GM20431 (cell line): Measurements from ENCODE around the gene PLCH1.

Experiments
- in situ Hi-C: fragments of 300-500 bp; cut with MseI, MboI; formaldehyde crosslinking; loops from one replicate; pipeline ENCODE4 v1.15.0; 2020; ENCODE audit warnings: low sequenced_read_pairs; ENCODE audit not compliant: unreplicated experiment

The PLCH1 gene

GRCh38 chr3:155512175-155512866, 232.6 kb downstream of the PLCH1 start:
- in situ Hi-C loops: no loop called here

DNA sequence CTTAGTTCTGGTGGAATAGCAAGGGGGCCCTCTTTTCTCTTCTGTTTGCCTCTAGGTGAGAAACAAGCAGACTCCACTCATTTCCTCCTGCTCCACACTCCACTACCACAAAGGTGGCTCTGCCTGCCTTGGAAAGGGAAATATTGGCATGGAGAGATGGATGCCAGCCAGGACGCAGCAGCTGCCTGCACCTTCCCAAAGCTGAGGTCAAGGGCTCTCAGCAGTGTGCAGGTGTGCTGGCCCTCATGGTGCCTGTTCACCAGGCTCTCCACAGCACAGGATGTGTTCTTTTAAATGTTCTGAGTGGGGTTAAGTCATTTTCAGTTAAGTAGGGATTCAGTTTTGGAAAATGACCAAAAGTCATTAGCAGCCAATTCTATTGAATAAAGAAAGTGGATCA, 240.2 kb downstream of the PLCH1 start:
- in situ Hi-C loops: no loop called here

- in situ Hi-C loops: no loop called here
These were observed 242.2 kb downstream of the PLCH1 start for GRCh38 chr3:155502630-155503029.

- in situ Hi-C loops: no loop called here
These were observed 244.6 kb downstream of the PLCH1 start for GRCh38 chr3:155500194-155500818.

DNA sequence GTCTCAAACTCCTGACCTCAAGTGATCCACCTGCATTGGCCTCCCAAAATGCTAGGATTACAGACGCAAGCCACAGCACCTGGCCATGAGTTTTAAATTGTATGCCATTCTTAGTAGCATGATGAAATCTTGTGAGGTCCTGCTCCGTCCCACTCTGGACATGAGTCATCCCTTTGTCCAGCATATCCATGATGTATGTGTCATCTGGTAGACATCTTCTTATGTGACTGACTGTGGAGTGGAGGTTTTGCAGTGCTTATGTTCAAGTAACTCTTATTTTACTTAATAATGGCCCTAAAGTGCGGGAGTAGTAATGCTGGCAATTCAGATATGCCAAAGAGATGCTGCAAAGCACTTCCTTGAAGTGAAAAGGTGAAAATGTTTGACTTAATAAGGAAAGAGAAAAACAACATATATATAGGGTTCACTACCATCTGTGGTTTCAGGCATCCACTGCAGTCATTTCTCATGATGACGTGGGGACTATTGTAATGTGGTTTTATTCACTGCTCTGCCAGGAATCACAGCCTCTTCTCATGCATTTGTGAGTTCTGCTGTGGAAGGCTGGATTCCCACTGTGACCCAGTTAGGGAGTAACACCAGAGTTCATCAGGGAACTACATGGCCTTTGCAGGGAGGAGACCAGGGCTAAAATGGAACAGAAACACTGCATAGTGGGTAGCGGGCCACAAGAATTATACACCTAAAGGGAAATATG, 246.8 kb downstream of the PLCH1 start:
- in situ Hi-C loops: no loop called here

DNA sequence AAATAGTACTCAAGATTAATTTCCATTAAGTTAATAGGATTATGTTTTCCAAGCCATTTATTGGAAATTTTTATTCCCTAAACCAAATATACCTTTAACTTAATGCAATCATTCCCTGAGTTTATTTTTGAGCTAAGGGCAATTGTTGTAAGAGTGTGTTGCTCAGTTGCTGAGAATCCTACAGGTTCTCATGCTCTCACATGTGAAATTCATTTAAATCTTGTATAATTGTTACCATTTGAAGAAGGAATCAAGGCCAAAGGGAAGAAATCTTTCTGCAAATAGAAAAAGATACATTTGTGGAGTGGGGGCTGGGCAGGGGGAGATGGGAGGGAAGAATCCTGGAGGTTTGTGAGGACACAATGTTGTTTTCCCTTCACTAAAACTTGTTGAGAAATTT, 248.7 kb downstream of the PLCH1 start:
- in situ Hi-C loops: no loop called here

- in situ Hi-C loops: no loop called here
These were observed 249.5 kb downstream of the PLCH1 start for GRCh38 chr3:155495387-155495786.

- in situ Hi-C loops: no loop called here
These were observed 250.5 kb downstream of the PLCH1 start for GRCh38 chr3:155494332-155494731.

DNA sequence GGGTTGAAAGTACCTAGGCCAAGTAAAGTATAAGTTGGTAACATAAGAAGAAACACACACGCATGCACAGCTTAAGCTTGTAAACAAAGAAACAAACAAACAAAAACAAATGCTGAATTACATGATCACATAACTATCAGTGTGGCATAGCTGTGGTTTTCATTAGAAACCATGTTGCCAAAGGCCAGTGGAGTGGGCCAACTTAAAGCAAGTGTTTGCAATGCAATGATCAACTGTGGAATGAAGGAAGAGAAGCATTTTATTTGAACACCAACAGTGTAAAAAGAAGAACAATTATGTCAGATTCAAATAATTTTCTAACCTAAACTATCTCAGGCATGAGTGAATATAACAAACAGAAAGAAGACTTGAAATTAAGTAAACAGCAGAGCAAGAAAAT, 252.0 kb downstream of the PLCH1 start:
- in situ Hi-C loops: no loop called here

DNA sequence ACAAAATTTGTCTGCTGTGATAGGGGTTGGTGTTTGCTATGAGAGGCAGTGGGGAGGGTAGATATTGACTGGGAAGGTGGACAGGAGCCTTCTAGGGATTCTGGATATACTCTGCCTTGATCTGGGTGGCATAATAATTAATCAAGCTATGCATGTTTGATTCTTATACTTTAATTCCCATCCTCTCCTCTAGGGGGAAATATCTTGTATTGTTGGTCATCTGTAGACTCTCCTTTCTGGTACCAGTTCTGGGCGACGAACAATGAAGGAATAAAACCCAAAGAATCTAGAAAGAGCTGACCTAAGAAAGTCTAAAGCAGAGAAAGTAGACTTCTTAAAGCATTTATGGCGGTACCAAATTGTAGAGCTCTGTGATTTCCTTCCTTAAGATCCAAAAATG, 253.2 kb downstream of the PLCH1 start:
- in situ Hi-C loops: no loop called here

DNA sequence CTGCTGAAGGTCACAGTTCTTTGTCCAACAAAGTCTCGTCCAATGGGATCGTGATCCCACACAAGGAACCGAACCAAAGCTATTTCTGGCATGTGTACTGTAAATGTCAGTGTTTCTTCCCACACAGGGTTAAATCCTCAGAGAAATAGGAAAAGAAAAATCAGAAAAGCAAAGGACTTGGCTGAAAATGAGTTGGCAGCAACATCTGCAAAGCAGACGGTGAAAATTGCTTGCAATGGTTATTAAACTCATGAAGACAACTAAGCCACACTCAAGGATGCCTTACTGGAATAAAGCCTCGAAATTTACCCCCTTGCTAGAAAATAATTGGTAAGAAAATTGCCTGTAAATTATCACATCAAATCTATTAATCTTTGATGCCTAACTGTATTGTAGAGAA, 256.2 kb downstream of the PLCH1 start:
- in situ Hi-C loops: no loop called here

DNA sequence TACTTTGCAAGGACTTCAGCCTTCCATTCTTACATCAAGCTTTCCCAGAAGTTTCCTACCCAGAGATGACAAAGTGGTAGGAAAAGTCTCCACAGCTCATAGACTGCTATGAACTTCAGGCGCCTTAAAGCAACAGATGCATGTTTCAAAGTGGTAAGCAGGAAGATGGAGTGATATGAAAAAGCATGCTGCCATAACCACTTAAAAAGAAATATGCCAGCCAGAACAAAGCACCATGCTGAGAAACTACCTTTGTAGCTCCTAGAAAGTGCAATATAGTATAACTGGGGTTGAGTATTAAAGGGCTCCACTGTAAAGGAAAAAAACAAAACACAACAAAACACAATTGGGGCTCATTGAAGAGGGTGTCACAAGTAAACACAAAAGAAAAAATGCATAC, 259.0 kb downstream of the PLCH1 start:
- in situ Hi-C loops: no loop called here

DNA sequence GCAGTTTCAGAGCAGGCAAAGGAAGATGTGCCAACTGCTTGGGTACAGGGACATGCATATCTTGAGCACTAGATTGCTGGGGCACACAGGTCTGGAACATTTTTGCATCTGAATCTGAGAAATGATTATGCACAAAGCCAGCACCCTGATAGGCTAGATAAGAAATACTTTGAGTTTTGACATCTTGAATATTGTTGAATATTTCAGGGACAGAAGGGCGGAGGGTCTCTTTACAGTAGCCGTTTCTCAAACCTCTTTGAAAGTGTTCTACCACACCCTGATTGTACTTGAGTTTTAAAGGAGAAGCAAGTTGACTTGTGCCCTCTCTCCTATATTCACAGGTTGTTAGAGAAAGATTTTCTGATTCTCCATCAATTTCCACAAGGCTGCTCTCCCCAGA, 263.3 kb downstream of the PLCH1 start:
- in situ Hi-C loops: no loop called here

DNA sequence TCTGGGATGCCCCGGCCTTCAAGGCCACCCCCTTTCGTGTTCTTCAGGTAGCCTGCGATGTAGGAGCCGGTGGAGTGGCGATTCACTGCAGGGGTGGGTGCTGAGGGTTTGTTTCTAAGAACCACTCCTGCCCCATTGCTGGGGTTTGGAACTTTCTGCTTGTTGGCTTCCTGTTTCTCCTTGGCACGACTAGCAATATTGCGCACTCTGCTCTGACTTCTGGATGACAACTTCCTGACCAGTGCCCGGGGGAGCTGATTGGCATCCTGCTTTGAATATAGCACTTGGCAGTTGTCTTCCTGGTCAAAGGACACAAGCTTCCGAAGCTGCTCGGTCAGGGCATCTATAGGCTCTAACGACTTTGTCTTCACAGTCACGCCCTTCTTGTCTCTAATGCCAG, 263.8 kb downstream of the PLCH1 start:
- in situ Hi-C loops: no loop called here

DNA sequence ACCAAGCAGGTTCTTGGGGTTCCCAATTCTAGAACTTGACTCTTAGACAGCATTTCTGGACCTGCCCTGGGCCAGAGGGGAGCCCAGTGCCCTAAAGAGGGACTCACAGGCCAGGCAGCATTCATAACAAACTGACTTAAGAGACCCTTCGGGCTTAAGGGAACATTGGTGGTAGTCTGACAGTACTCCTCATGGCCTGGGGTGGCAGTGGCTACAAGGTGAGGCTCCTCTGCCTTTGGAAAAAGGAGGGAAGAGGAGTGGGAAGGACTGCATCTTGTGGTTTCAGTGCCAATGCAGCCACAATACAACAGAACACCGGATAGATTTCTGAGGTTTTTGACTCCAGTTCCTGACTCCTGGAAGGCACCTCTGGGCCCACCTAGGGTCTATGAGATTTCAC, 279.2 kb downstream of the PLCH1 start:
- in situ Hi-C loops: no loop called here

- in situ Hi-C loops: no loop called here
These were observed 282.2 kb downstream of the PLCH1 start for GRCh38 chr3:155462672-155463071.

GRCh38 chr3:155457591-155457990, 287.3 kb downstream of the PLCH1 start:
- in situ Hi-C loops: no loop called here

DNA sequence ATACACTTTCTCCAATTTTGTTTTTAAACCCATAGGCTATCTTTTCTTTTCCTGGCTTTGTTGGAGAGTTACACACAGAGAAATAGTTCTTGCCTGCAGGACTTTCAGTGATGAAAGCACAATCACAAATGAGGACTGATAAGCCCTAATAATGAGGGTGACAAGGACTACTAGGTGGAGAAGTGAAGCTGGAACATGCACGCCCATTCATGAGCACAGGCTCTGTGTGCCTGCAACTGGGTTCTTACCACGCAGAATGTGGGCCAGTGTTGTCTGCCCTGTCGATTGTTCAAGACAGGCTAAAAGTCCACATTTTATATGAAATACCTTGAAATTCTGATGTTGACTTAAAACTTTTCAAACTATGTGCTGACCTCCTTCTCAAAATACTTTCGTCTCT, 289.1 kb downstream of the PLCH1 start:
- in situ Hi-C loops: no loop called here

GRCh38 chr3:155453512-155453911, 291.4 kb downstream of the PLCH1 start:
- in situ Hi-C loops: no loop called here

- in situ Hi-C loops: no loop called here
These were observed 295.1 kb downstream of the PLCH1 start for GRCh38 chr3:155449613-155450267.

DNA sequence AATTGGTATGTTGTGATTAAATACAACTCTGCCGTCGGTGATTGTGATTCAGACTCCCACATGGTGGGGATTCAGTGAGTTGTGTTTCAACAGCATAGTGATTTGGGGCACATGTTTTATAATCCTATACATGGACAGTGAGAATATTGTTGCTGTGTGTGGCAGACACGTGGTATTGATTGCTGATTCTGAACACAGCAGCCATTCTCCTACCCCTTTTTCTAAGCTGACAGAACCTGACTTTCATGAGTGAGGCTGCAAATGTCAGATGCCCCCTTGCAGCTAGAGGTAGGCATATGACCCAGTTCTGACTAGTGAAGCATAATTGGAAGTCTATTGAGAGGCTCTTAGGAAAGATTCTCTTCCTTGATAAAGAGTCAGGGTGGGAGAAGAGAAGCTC, 296.3 kb downstream of the PLCH1 start:
- in situ Hi-C loops: no loop called here
